T-cell (primary cell): ENCODE data around the gene RNF150. TPM values are rescaled to one million over a fixed set of nuclear protein-coding genes. Genes with fewer than 3 reads are reported as not detected.

ENCODE experiments used
- total RNA-seq, 35 experiments: library from RNA in 6 of 35; stranded (reverse) in 6 of 35; fragments of 120-200 nt in 1 of 35; gene quantifications; one replicate each; pipeline versions ENCODE4 v1.2.1 to v1.2.4 and lab custom pipeline; 2013 to 2026

RNF150 gene
- total RNA-seq, 5 donors from 2014 or later (not counting 1 experiment from before 2014, with no cell fraction given): 0.09 to 0.35 (median 0.30) TPM; not detected in 2

Other genes starting within 250 kb of the RNF150 start
- gene ZNF330, start 87.4 kb upstream of the RNF150 start, total RNA-seq: 10 to 100 TPM; 31.4 to 41.5 (median 37.9) TPM